HL-60 (cell line): ENCODE data around the gene ABL1.

Experiments
- DNase-seq, 2 experiments: peaks; one replicate each; pipeline ENCODE4 v3.0.0-alpha.2; 2010 to 2020; ENCODE audit warnings: low read depth in 1 of 2, low spot score in 1 of 2
- H3K27ac ChIP-seq: fragments of 250-450 bp; sonication (Bioruptor Pico); replicated peaks from 2 replicates; pipeline ENCODE4 v1.5.1; 2020; ENCODE audit warnings: mild to moderate bottlenecking, moderate library complexity
- H3K27me3 ChIP-seq: fragments of 250-450 bp; sonication (Bioruptor Pico); 2 replicates; pipeline ENCODE4 v1.5.1; 2021; ENCODE audit warnings: mild to moderate bottlenecking, moderate library complexity; ENCODE audit not compliant: insufficient read depth, poor library complexity, severe bottlenecking
- H3K4me3 ChIP-seq: replicated peaks from 2 replicates; pipeline ENCODE4 v1.5.1; 2011; ENCODE audit warnings: mild to moderate bottlenecking, control low read depth, low read length; ENCODE audit not compliant: insufficient read depth
- GABPA ChIP-seq: IDR thresholded peaks from 2 replicates; pipeline ENCODE4 v1.6.1; 2012; ENCODE audit warnings: low read depth
- POLR2AphosphoS5 ChIP-seq: IDR thresholded peaks from 2 replicates; pipeline ENCODE4 v1.6.1; 2012; ENCODE audit warnings: low read depth
- SPI1 ChIP-seq: IDR thresholded peaks from 2 replicates; pipeline ENCODE4 v1.6.1; 2012; ENCODE audit warnings: low read depth, mild to moderate bottlenecking, borderline replicate concordance
- TF ChIP-seq, protein P1 (sequence below): IDR thresholded peaks from one replicate; pipeline ENCODE4 v1.5.1; 2011; ENCODE audit warnings: low read length, control low read depth, inconsistent platforms; ENCODE audit not compliant: insufficient read depth
- TF ChIP-seq, protein P2 (sequence below): IDR thresholded peaks from 2 replicates; pipeline ENCODE4 v1.6.1; 2012; ENCODE audit warnings: low read depth; ENCODE audit not compliant: insufficient replicate concordance

The ABL1 gene

DNA sequence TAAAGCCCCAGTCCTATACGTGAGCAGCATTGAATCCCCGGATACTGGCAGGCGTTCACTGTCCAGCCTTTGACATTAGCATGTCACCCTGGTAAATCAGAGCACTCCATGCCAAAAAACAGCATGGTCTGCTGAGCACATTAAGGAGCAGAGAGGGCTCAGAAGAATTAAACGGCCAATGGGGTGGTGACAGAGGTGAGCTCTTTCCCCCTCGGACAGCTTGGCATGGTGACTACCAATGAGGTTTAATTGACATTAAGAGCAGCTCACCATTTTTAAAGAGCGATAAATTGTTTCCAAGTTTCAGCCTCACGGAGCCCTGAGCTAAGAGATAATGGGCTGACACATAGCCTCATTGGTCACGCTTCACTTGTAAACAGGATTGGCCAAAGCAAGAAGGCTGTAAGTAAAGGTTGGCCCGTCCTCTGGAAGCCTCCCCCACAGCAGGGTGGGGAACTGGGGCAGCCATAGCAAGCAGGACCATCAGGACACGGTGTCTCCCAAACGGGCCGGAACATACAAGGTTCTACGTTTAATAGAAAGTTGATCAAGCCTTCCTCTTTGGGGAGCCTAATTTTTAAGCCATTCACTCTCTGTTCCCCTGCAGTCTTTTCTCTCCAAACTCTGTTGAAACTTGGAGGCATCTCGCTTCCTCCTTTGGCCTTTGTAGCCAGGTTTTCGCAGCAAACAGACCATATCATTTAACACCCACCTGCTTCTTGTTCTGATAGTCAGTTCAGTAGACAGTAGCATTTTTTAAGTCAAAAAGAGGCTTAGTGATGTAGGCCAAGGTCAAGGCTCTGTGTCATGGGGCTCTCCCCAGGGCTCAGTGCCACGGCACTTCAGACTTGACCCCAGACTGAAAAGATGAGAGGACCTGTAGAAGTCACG is 35.7 kb downstream of the ABL1 start:
- no peaks in the 10 kb centered on the region for H3K27me3 ChIP-seq
- DNase-seq = no peak
- no peak overlapping the region for H3K4me3 ChIP-seq
- H3K27ac ChIP-seq = no peak overlapping the region
- TF ChIP-seq, protein P1, sequence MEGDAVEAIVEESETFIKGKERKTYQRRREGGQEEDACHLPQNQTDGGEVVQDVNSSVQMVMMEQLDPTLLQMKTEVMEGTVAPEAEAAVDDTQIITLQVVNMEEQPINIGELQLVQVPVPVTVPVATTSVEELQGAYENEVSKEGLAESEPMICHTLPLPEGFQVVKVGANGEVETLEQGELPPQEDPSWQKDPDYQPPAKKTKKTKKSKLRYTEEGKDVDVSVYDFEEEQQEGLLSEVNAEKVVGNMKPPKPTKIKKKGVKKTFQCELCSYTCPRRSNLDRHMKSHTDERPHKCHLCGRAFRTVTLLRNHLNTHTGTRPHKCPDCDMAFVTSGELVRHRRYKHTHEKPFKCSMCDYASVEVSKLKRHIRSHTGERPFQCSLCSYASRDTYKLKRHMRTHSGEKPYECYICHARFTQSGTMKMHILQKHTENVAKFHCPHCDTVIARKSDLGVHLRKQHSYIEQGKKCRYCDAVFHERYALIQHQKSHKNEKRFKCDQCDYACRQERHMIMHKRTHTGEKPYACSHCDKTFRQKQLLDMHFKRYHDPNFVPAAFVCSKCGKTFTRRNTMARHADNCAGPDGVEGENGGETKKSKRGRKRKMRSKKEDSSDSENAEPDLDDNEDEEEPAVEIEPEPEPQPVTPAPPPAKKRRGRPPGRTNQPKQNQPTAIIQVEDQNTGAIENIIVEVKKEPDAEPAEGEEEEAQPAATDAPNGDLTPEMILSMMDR = no peak
- TF ChIP-seq SPI1 (no peak), POLR2AphosphoS5 (no peak), GABPA (no peak)
- TF ChIP-seq, protein P2, sequence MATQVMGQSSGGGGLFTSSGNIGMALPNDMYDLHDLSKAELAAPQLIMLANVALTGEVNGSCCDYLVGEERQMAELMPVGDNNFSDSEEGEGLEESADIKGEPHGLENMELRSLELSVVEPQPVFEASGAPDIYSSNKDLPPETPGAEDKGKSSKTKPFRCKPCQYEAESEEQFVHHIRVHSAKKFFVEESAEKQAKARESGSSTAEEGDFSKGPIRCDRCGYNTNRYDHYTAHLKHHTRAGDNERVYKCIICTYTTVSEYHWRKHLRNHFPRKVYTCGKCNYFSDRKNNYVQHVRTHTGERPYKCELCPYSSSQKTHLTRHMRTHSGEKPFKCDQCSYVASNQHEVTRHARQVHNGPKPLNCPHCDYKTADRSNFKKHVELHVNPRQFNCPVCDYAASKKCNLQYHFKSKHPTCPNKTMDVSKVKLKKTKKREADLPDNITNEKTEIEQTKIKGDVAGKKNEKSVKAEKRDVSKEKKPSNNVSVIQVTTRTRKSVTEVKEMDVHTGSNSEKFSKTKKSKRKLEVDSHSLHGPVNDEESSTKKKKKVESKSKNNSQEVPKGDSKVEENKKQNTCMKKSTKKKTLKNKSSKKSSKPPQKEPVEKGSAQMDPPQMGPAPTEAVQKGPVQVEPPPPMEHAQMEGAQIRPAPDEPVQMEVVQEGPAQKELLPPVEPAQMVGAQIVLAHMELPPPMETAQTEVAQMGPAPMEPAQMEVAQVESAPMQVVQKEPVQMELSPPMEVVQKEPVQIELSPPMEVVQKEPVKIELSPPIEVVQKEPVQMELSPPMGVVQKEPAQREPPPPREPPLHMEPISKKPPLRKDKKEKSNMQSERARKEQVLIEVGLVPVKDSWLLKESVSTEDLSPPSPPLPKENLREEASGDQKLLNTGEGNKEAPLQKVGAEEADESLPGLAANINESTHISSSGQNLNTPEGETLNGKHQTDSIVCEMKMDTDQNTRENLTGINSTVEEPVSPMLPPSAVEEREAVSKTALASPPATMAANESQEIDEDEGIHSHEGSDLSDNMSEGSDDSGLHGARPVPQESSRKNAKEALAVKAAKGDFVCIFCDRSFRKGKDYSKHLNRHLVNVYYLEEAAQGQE = no peak

DNA sequence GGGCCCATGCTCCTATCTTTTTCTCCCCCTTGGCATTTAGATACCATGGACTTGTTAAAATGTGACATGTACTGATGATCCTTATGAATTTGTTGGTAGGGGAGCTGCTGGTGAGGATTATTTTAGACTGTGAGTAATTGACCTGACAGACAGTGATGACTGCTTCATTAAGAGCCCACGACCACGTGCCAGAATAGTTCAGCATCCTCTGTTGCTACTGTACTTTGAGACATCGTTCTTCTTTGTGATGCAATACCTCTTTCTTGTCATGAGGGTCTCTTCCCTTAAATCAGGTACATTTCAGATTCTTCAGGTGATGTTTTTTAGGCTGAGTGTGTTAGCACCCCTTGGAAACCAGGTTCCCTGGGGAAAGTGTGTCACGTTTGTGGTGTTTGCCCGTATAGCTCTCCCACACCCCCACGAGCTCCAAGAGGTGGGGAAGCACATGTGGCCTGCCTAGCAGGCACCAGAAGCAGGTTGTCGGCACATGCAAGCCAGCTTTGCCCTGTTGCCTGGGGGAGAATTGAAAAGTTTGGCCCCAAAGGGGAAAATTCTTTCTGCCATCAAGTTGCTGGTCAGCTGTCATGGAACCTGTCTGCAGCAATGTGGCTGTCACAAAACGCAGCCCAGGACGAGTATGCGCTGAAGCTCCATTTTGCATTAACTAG is 36.5 kb downstream of the ABL1 start:
- TF ChIP-seq, protein P1 = no peak
- no peak for TF ChIP-seq SPI1
- TF ChIP-seq, protein P2 = no peak
- TF ChIP-seq GABPA = no peak
- TF ChIP-seq POLR2AphosphoS5 = no peak
- no peak overlapping the region for H3K27ac ChIP-seq
- no peak for DNase-seq
- no peaks in the 10 kb centered on the region for H3K27me3 ChIP-seq
- no peak overlapping the region for H3K4me3 ChIP-seq

DNA sequence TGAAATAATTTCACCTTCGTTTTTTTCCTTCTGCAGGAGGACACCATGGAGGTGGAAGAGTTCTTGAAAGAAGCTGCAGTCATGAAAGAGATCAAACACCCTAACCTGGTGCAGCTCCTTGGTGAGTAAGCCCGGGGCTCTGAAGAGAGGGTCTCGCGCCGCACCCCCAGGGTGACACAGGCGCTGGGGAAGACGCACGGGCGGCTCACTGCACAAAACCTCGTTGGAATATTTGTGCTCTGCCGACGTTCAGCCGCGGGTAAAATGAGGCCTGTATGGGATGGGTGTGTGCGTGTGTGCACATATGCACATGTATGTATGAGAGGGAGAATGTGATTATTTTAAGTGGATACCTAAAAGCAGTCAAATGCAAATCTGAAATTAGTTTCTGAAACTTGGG is 37.0 kb downstream of the ABL1 start:
- TF ChIP-seq POLR2AphosphoS5 = no peak
- TF ChIP-seq, protein P2 = no peak
- no peak for TF ChIP-seq SPI1
- TF ChIP-seq, protein P1 = no peak
- no peak for TF ChIP-seq GABPA
- no peak for DNase-seq
- Histone ChIP-seq H3K27ac (no peak overlapping the region), H3K4me3 (no peak overlapping the region), H3K27me3 (no peaks in the 10 kb centered on the region)
